Suprapubic skin (tissue), 4 donors: Measurements from ENCODE around the gene ARID1B. TPM values are rescaled to one million over a fixed set of nuclear protein-coding genes. Genes with fewer than 3 reads are reported as not detected.

Source experiments
- DNase-seq, 2 donors: peaks; one replicate each; pipeline ENCODE4 v3.0.0-alpha.2; 2019; ENCODE audit warnings: low spot score in 2 of 2
- H3K27ac ChIP-seq: fragments of 200-600 bp; sonication (generic); one replicate; pipeline ENCODE4 v1.5.1; 2019
- H3K27me3 ChIP-seq: fragments of 200-600 bp; sonication (generic); one replicate; pipeline ENCODE4 v1.5.1; 2019
- H3K36me3 ChIP-seq: fragments of 200-600 bp; sonication (generic); one replicate; pipeline ENCODE4 v1.5.1; 2019
- H3K4me1 ChIP-seq: fragments of 200-600 bp; sonication (generic); one replicate; pipeline ENCODE4 v1.5.1; 2019
- H3K4me3 ChIP-seq: fragments of 200-600 bp; sonication (generic); one replicate; pipeline ENCODE4 v1.5.1; 2019; ENCODE audit warnings: mild to moderate bottlenecking
- H3K9me3 ChIP-seq: fragments of 200-600 bp; sonication (generic); one replicate; pipeline ENCODE4 v1.5.1; 2019
- CTCF ChIP-seq, 2 donors: fragments of 200-600 bp in 1 of 2; fragments of 450-650 bp in 1 of 2; sonication (generic) in 1 of 2; IDR thresholded peaks; one replicate each; pipeline ENCODE4 v1.5.1; 2016 to 2019; ENCODE audit warnings: antibody characterized with exemption in 2 of 2, mild to moderate bottlenecking in 1 of 2, moderate library complexity in 1 of 2
- EP300 ChIP-seq: sonication (generic); formaldehyde crosslinking; IDR thresholded peaks from one replicate; pipeline ENCODE4 v1.6.1; 2017; ENCODE audit warnings: antibody characterized with exemption
- POLR2A ChIP-seq, 2 donors: fragments of 450-650 bp; IDR thresholded peaks; one replicate each; pipeline ENCODE4 v1.6.1; 2017; ENCODE audit warnings: antibody characterized with exemption in 2 of 2, mild to moderate bottlenecking in 2 of 2, moderate library complexity in 2 of 2
- POLR2AphosphoS5 ChIP-seq, 3 donors: sonication (generic); formaldehyde crosslinking; IDR thresholded peaks; one replicate each; pipeline ENCODE4 v1.6.1; 2017; ENCODE audit warnings: antibody characterized with exemption in 3 of 3
- WGBS: methylation state at CpG from one replicate; pipeline ENCODE4 v1.1.5; 2018; 5-methylcytosine and 5-hydroxymethylcytosine counted together
- total RNA-seq, 4 donors: library from RNA; depleted of rRNA; stranded (reverse); fragments of >200 nt; gene quantifications; one replicate each; pipeline ENCODE4 v1.1.0, GENCODE V29; 2016

Gene ARID1B
- total RNA-seq, 4 donors from 2014 or later, result 102 to 233 (median 129) TPM

DNA sequence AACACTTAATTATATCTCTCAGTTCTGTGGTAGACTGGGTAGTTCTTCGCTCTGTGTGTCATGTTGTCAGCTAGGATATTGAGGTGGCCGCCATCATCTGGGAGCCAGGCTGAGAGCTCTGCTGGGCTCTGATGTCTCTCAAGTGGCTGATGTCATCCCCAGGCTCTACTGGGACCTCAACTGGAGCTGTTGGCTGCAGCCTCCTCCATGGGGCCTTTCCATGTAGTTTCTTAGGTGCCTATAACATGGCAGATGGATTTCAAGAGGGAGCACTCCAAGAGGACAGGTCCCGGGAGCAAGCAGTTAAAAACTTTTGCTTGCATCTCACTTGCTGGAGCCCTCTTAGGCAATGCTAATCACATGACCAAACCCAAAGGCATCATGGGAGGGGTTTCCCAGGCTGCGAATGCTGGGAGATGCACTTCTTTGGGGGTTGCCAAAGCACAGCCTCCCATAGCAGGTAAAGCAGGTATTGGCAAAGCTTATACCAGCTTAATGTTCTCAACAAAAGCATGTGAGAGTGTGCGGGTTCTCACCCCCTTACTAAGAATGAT, 416.3 kb downstream of the ARID1B start:
- H3K36me3 ChIP-seq, result peaks cover 54% of the 10 kb centered on the region
- H3K4me1 ChIP-seq, result peaks cover 24% of the 10 kb centered on the region
- no peak overlapping the region for H3K4me3 ChIP-seq
- TF ChIP-seq POLR2A (IDR thresholded peaks at IDR 0.05) (no peak), CTCF (IDR thresholded peaks at IDR 0.05) (no peak), EP300 (no peak), POLR2AphosphoS5 (IDR thresholded peaks at IDR 0.05) (no peak)
- H3K9me3 ChIP-seq, result no peaks in the 10 kb centered on the region
- DNase-seq, result no peak
- H3K27me3 ChIP-seq, result no peaks in the 10 kb centered on the region
- 93% methylated on average over 5 of the region's 5 CpGs for WGBS
- H3K27ac ChIP-seq, result no peak overlapping the region

DNA sequence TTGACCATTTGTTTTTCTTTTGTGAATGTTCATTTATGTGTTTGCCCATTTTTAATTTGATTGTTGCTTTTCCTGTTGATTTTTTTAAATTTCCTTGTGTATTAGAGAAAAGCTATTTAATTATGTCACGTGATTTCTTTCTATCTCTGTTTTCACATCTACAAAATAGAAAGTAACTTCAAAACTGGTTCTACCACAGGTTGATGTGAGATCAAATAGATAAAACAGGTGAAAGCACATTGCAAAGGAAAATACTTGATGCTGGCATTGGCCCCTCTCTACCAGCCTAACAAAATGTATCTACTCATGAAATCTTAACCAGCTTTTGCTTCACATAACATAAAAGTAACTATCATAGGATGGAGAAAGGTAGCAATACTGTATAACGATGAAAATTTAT, 416.9 kb downstream of the ARID1B start:
- Histone ChIP-seq H3K36me3 (peaks cover 50% of the 10 kb centered on the region), H3K27ac (no peak overlapping the region), H3K27me3 (no peaks in the 10 kb centered on the region), H3K4me3 (no peak overlapping the region), H3K9me3 (no peaks in the 10 kb centered on the region), H3K4me1 (peaks cover 27% of the 10 kb centered on the region)
- 54% methylated on average over 2 of the region's 2 CpGs for WGBS
- no peak for DNase-seq
- no peak for TF ChIP-seq POLR2AphosphoS5 (IDR thresholded peaks at IDR 0.05)
- TF ChIP-seq EP300, result no peak
- no peak for TF ChIP-seq CTCF (IDR thresholded peaks at IDR 0.05)
- TF ChIP-seq POLR2A (IDR thresholded peaks at IDR 0.05), result no peak

DNA sequence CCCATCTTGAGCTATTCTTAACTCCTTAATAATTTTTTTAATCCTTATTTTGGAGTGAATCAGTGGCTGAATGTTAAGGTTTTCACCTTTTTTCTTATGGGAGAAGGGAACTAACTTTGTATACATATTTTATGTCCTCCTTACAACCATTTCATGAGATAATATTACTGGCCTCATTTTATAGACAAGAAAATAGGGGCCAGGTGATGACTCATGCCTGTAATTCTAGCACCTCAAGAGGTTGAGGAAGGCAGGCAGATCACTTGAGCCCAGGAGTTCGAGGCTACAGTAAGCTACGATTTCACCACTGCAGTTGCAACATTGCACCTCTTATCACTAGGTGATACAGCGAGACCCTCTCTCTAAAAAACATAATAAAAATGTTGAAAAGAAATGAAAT, 417.5 kb downstream of the ARID1B start:
- WGBS, result 80% methylated on average over 3 of the region's 3 CpGs
- Histone ChIP-seq H3K36me3 (peaks cover 48% of the 10 kb centered on the region), H3K27me3 (no peaks in the 10 kb centered on the region), H3K4me1 (peaks cover 29% of the 10 kb centered on the region), H3K27ac (no peak overlapping the region), H3K4me3 (no peak overlapping the region), H3K9me3 (no peaks in the 10 kb centered on the region)
- no peak for DNase-seq
- no peak for TF ChIP-seq POLR2A (IDR thresholded peaks at IDR 0.05)
- TF ChIP-seq POLR2AphosphoS5 (IDR thresholded peaks at IDR 0.05), result no peak
- no peak for TF ChIP-seq CTCF (IDR thresholded peaks at IDR 0.05)
- TF ChIP-seq EP300, result no peak

GRCh38 chr6:157196391-157196790, 419.2 kb downstream of the ARID1B start:
- peaks cover 48% of the 10 kb centered on the region for H3K36me3 ChIP-seq
- H3K4me1 ChIP-seq, result peaks cover 29% of the 10 kb centered on the region
- TF ChIP-seq EP300 (no peak), POLR2AphosphoS5 (IDR thresholded peaks at IDR 0.05) (no peak), CTCF (IDR thresholded peaks at IDR 0.05) (no peak), POLR2A (IDR thresholded peaks at IDR 0.05) (no peak)
- no peak for DNase-seq
- no peak overlapping the region for H3K4me3 ChIP-seq
- H3K27ac ChIP-seq, result no peak overlapping the region
- H3K9me3 ChIP-seq, result no peaks in the 10 kb centered on the region
- WGBS, result 95% methylated on average over 2 of the region's 6 CpGs
- H3K27me3 ChIP-seq, result no peaks in the 10 kb centered on the region

DNA sequence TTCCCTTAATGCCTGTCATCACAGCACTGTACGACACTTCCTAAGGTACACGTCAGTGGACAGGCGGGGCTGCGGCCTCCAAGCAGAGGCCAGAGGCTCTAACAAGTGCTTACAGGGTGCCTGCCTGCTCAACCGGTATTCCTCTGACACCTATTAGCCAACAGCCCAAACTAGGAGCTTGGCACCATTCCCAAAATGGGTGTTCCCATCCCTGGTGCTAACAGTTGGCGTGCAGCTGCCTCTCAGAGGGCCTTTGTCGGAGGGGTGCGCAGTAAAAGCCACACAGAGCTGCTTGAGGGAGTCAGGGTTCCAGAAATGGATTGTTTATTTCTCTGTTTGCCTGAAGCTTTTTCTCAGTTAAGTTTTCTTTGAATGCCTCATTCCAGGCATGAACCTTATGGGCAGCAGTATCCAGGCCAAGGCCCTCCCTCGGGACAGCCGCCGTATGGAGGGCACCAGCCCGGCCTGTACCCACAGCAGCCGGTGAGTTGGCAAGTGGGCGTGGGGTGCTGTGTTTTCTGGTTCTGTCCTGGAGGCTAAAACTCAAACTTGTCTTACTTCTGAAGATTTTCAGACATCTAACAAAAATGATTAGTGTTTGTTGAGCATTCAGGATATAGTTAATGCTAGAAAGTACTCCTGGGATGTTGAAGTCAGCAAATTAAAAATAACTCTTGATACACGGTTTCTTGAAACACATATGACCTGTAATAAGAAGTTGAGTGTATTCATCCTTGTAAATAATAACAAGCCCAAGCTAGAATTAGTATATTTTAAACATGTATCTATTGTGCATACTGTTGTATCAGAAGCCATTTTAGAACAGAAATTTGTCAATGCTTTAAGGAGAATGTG, 421.5 kb downstream of the ARID1B start:
- no peaks in the 10 kb centered on the region for H3K27me3 ChIP-seq
- H3K36me3 ChIP-seq, result peaks cover 62% of the 10 kb centered on the region
- 42% methylated on average over 12 of the region's 15 CpGs for WGBS
- DNase-seq, result peak in 1 of 2 donors; percentile 84
- H3K27ac ChIP-seq, result peak overlapping the region; percentile 66
- no peaks in the 10 kb centered on the region for H3K9me3 ChIP-seq
- H3K4me1 ChIP-seq, result peaks cover 25% of the 10 kb centered on the region
- no peak for TF ChIP-seq CTCF (IDR thresholded peaks at IDR 0.05)
- no peak for TF ChIP-seq POLR2A (IDR thresholded peaks at IDR 0.05)
- no peak for TF ChIP-seq EP300
- peak; percentile 22 to 83 (median 83) for TF ChIP-seq POLR2AphosphoS5 (IDR thresholded peaks at IDR 0.05)
- peak overlapping the region; percentile 20 for H3K4me3 ChIP-seq
